ENCODE data around the gene POLR3A.

GRCh38 chr10:77979221-77979620 lies 50.1 kb downstream of the POLR3A start:
- TF ChIP-seq CTCF (IDR thresholded peaks at IDR 0.05; ENCODE audit: low read depth, low read length), result no peak
- no peak for TF ChIP-seq EZH2phosphoT487 (IDR thresholded peaks at IDR 0.05; ENCODE audit: low read depth)

Measured in OCI-LY3 (cell line).